ENCODE measurements around the gene ABCA2. TPM values are rescaled to one million over a fixed set of nuclear protein-coding genes. Genes with fewer than 3 reads are reported as not detected.

The ABCA2 gene
- total RNA-seq, 1 donor from 2014 or later, result 16.2 TPM

- no peaks in the 10 kb centered on the region for H3K27me3 ChIP-seq (ENCODE audit: insufficient read depth, low read length)
- no peak for DNase-seq (ENCODE audit: low read depth)
- H3K36me3 ChIP-seq (ENCODE audit: insufficient read depth, low read length), result no peaks in the 10 kb centered on the region
- H3K4me3 Mint-ChIP-seq (ENCODE audit: unreplicated experiment), result peak overlapping the region; percentile 84
- H3K27ac ChIP-seq (ENCODE audit: low read depth, low read length), result no peak overlapping the region
- no peak overlapping the region for H2AFZ ChIP-seq (ENCODE audit: low read depth, low read length)
- H3K27ac Mint-ChIP-seq (ENCODE audit: unreplicated experiment), result no peak overlapping the region
- no peak for FAIRE-seq
- H3K27me3 Mint-ChIP-seq (ENCODE audit: low read depth, unreplicated experiment), result peaks cover 3% of the 10 kb centered on the region
- no peaks in the 10 kb centered on the region for H3K9me3 Mint-ChIP-seq (ENCODE audit: unreplicated experiment)
- H4K20me1 ChIP-seq (ENCODE audit: insufficient read depth, low read length), result peaks cover 29% of the 10 kb centered on the region
- no peak for TF ChIP-seq CTCF (IDR thresholded peaks at IDR 0.05; ENCODE audit: insufficient read depth, low read depth, low read length)
- TF ChIP-seq EZH2 (IDR thresholded peaks at IDR 0.05; ENCODE audit: insufficient read depth, low read length), result no peak
- H3K9me3 ChIP-seq (ENCODE audit: insufficient read depth, low read depth, low read length), result no peaks in the 10 kb centered on the region
- H3K4me1 Mint-ChIP-seq (ENCODE audit: low read depth, unreplicated experiment), result no peaks in the 10 kb centered on the region
- H3K36me3 Mint-ChIP-seq (ENCODE audit: low read depth, unreplicated experiment), result no peaks in the 10 kb centered on the region
- peak overlapping the region; percentile 84 for H3K4me2 ChIP-seq (ENCODE audit: low read length)
- H3K4me3 ChIP-seq (ENCODE audit: insufficient read depth, low read depth, low read length), result no peak overlapping the region
- H3K4me1 ChIP-seq (ENCODE audit: insufficient read depth, low read length), result peaks cover 15% of the 10 kb centered on the region
- no peaks in the 10 kb centered on the region for H3K79me2 ChIP-seq (ENCODE audit: insufficient read depth, low read length)
- H3K9ac ChIP-seq (ENCODE audit: low read length), result no peak overlapping the region
These were observed 1.2 kb downstream of the ABCA2 start for GRCh38 chr9:137026828-137027227.

- Mint-ChIP-seq H3K36me3 (ENCODE audit: low read depth, unreplicated experiment) (no peaks in the 10 kb centered on the region), H3K4me1 (ENCODE audit: low read depth, unreplicated experiment) (no peaks in the 10 kb centered on the region), H3K9me3 (ENCODE audit: unreplicated experiment) (no peaks in the 10 kb centered on the region), H3K27me3 (ENCODE audit: low read depth, unreplicated experiment) (peaks cover 3% of the 10 kb centered on the region), H3K4me3 (ENCODE audit: unreplicated experiment) (no peak overlapping the region), H3K27ac (ENCODE audit: unreplicated experiment) (no peak overlapping the region)
- no peaks in the 10 kb centered on the region for H3K36me3 ChIP-seq (ENCODE audit: insufficient read depth, low read length)
- no peak for TF ChIP-seq EZH2 (IDR thresholded peaks at IDR 0.05; ENCODE audit: insufficient read depth, low read length)
- TF ChIP-seq CTCF (IDR thresholded peaks at IDR 0.05; ENCODE audit: insufficient read depth, low read depth, low read length), result no peak
- FAIRE-seq (no peak), DNase-seq (ENCODE audit: low read depth) (no peak)
- H3K4me1 ChIP-seq (ENCODE audit: insufficient read depth, low read length), result peaks cover 15% of the 10 kb centered on the region
- no peak overlapping the region for H3K27ac ChIP-seq (ENCODE audit: low read depth, low read length)
- no peak overlapping the region for H3K4me3 ChIP-seq (ENCODE audit: insufficient read depth, low read depth, low read length)
- no peaks in the 10 kb centered on the region for H3K27me3 ChIP-seq (ENCODE audit: insufficient read depth, low read length)
- no peak overlapping the region for H2AFZ ChIP-seq (ENCODE audit: low read depth, low read length)
- H3K79me2 ChIP-seq (ENCODE audit: insufficient read depth, low read length), result no peaks in the 10 kb centered on the region
- H3K9me3 ChIP-seq (ENCODE audit: insufficient read depth, low read depth, low read length), result no peaks in the 10 kb centered on the region
- no peak overlapping the region for H3K4me2 ChIP-seq (ENCODE audit: low read length)
- no peak overlapping the region for H3K9ac ChIP-seq (ENCODE audit: low read length)
- H4K20me1 ChIP-seq (ENCODE audit: insufficient read depth, low read length), result peaks cover 29% of the 10 kb centered on the region
These were observed 1.7 kb downstream of the ABCA2 start for GRCh38 chr9:137026384-137026783.

GRCh38 chr9:137025517-137025966, 2.5 kb downstream of the ABCA2 start:
- Histone ChIP-seq H3K9ac (ENCODE audit: low read length) (no peak overlapping the region), H3K27me3 (ENCODE audit: insufficient read depth, low read length) (no peaks in the 10 kb centered on the region), H3K27ac (ENCODE audit: low read depth, low read length) (no peak overlapping the region), H4K20me1 (ENCODE audit: insufficient read depth, low read length) (peaks cover 29% of the 10 kb centered on the region), H3K9me3 (ENCODE audit: insufficient read depth, low read depth, low read length) (no peaks in the 10 kb centered on the region), H3K4me2 (ENCODE audit: low read length) (no peak overlapping the region), H3K36me3 (ENCODE audit: insufficient read depth, low read length) (no peaks in the 10 kb centered on the region), H2AFZ (ENCODE audit: low read depth, low read length) (no peak overlapping the region), H3K79me2 (ENCODE audit: insufficient read depth, low read length) (no peaks in the 10 kb centered on the region), H3K4me3 (ENCODE audit: insufficient read depth, low read depth, low read length) (no peak overlapping the region), H3K4me1 (ENCODE audit: insufficient read depth, low read length) (peaks cover 15% of the 10 kb centered on the region)
- Mint-ChIP-seq H3K4me1 (ENCODE audit: low read depth, unreplicated experiment) (no peaks in the 10 kb centered on the region), H3K27me3 (ENCODE audit: low read depth, unreplicated experiment) (peaks cover 3% of the 10 kb centered on the region), H3K9me3 (ENCODE audit: unreplicated experiment) (no peaks in the 10 kb centered on the region), H3K36me3 (ENCODE audit: low read depth, unreplicated experiment) (no peaks in the 10 kb centered on the region), H3K27ac (ENCODE audit: unreplicated experiment) (no peak overlapping the region), H3K4me3 (ENCODE audit: unreplicated experiment) (no peak overlapping the region)
- TF ChIP-seq CTCF (IDR thresholded peaks at IDR 0.05; ENCODE audit: insufficient read depth, low read depth, low read length) (no peak), EZH2 (IDR thresholded peaks at IDR 0.05; ENCODE audit: insufficient read depth, low read length) (no peak)
- no peak for DNase-seq (ENCODE audit: low read depth)
- FAIRE-seq, result no peak
